Coronary artery (tissue), 2 donors: ENCODE data around the gene HJURP.

Experiments
- DNase-seq: peaks from one replicate; pipeline ENCODE4 v3.0.0-alpha.2; 2017; ENCODE audit warnings: low spot score
- H3K27ac ChIP-seq, 2 donors: fragments of 200-600 bp; sonication (generic); one replicate each; pipeline ENCODE4 v1.5.1; 2016 to 2019
- H3K4me3 ChIP-seq: fragments of 200-600 bp; sonication (generic); 2 replicates; pipeline ENCODE4 v1.5.1; 2016; ENCODE audit warnings: mild to moderate bottlenecking, moderate library complexity
- CTCF ChIP-seq: fragments of 200-600 bp; sonication (generic); IDR thresholded peaks from one replicate; pipeline ENCODE4 v1.5.1; 2019; ENCODE audit warnings: antibody characterized with exemption

Gene HJURP

GRCh38 chr2:233817995-233818638 is 36.2 kb downstream of the HJURP start:
- Histone ChIP-seq H3K27ac (no peak overlapping the region), H3K4me3 (no peak overlapping the region)
- peak; percentile 54 for DNase-seq
- TF ChIP-seq CTCF, result no peak

DNA sequence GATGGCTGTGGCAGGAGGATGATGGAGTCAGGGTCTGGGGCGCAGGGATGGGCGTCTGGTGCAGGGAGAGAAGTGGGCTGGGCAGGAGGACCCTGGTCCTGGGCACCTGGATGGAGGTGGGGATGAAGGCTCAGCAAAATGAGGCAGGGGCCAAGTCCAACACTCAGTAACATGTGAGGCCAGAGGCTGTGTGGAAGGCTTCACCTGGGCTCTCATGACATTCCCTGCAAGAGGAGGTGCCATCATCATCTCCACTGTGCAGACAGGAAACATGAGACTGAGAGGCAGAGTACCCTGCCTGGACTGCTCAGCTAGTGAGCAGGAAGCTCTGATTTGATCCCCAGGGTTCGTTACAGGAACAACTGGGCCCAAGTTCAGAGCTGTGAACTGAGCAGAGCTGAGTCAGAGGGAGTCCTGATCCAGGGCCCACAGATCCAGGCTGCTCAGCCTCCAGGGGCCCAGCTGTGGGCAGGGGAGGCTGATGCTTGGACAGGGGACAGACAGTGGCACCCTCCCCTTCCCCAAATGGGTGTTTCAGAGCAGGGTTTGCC is 36.9 kb downstream of the HJURP start:
- peak; percentile 64 for DNase-seq
- Histone ChIP-seq H3K27ac (no peak overlapping the region), H3K4me3 (no peak overlapping the region)
- no peak for TF ChIP-seq CTCF

DNA sequence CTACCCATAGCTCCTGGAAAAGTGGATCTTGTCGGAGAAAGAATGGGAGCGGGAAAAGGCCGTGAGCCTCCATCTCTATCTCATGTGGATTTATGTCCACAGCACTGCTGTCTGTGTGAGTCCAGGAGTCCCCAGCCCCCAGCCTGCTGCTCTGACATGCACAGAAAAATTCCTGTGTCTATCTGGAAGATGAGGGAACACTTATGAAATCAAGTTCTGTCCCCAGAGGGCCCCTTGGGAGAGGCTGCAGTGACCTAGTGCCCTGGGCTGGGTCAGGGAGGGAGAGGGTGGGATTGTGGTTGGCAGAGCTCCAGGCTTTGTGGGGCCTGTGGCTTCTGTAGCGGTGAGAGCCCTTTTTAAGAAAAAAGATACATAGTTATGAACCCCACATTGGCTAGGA is 37.6 kb downstream of the HJURP start:
- no peak for TF ChIP-seq CTCF
- Histone ChIP-seq H3K27ac (no peak overlapping the region), H3K4me3 (no peak overlapping the region)
- DNase-seq, result peak; percentile 57

GRCh38 chr2:233816334-233816733 is 38.0 kb downstream of the HJURP start:
- Histone ChIP-seq H3K4me3 (no peak overlapping the region), H3K27ac (no peak overlapping the region)
- peak; percentile 12 for DNase-seq
- TF ChIP-seq CTCF, result no peak

DNA sequence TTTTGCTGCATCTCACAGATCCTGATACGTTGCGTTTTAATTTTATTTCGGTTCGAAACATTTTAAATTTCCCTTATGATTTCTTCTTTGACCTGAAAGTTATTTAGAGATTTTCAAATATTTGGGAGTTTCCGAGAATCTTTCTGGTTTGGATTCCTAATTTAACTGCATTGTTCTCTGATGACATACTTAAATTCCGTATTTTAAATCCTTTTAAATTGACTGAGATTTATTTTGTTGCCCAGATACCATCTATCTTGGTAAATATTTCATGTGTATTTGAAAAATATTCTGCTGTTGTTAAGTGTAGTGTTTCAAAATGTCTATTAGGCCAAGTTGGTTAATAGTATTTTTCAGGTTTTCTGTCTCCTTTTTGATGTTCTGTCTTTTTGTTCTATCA is 38.5 kb downstream of the HJURP start:
- no peak overlapping the region for H3K27ac ChIP-seq
- no peak for TF ChIP-seq CTCF

GRCh38 chr2:233814056-233814835 is 40.1 kb downstream of the HJURP start:
- Histone ChIP-seq H3K4me3 (no peak overlapping the region), H3K27ac (no peak overlapping the region)
- DNase-seq, result peak; percentile 43
- no peak for TF ChIP-seq CTCF

More for the DNA sequence above, 38.5 kb downstream of the HJURP start:
- H3K4me3 ChIP-seq, result no peak overlapping the region
- DNase-seq, result no peak
